Peyer's patch (tissue), 4 donors: ENCODE results near the gene A1CF. TPM values are rescaled to one million over a fixed set of nuclear protein-coding genes. Genes with fewer than 3 reads are reported as not detected.
A peak's percentile ranks its signal among the peaks of the same experiment; 100 is the strongest.

ENCODE experiments used
- DNase-seq, 3 donors: peaks; one replicate each; pipeline ENCODE4 v3.0.0-alpha.2; 2017 to 2019
- H3K27ac ChIP-seq, 4 donors: fragments of 200-600 bp; sonication (generic); one replicate each; pipeline ENCODE4 v1.5.1; 2016 to 2019
- H3K27me3 ChIP-seq, 2 donors: fragments of 200-600 bp; sonication (generic); one replicate each; pipeline ENCODE4 v1.5.1; 2019
- H3K36me3 ChIP-seq, 3 donors: fragments of 200-600 bp; sonication (generic); one replicate each; pipeline ENCODE4 v1.5.1; 2016 to 2019
- H3K4me1 ChIP-seq, 4 donors: fragments of 200-600 bp; sonication (generic); one replicate each; pipeline ENCODE4 v1.5.1; 2016 to 2019
- H3K4me3 ChIP-seq, 4 donors: fragments of 200-600 bp; sonication (generic); 1 replicate in 3 of 4; 2 replicates in 1 of 4; pipeline ENCODE4 v1.5.1; 2016 to 2019; ENCODE audit warnings: mild to moderate bottlenecking in 1 of 4
- H3K9me3 ChIP-seq, 4 donors: fragments of 200-600 bp; sonication (generic); one replicate each; pipeline ENCODE4 v1.5.1; 2016 to 2019; ENCODE audit warnings: mild to moderate bottlenecking in 1 of 4
- POLR2A ChIP-seq, 2 donors: fragments of 450-650 bp; IDR thresholded peaks; one replicate each; pipeline ENCODE4 v1.5.1; 2017; ENCODE audit warnings: antibody characterized with exemption in 2 of 2, mild to moderate bottlenecking in 2 of 2, moderate library complexity in 2 of 2
- total RNA-seq, 4 donors: library from RNA; depleted of rRNA; stranded (reverse); fragments of >200 nt; gene quantifications; one replicate each; pipeline ENCODE4 v1.1.0, GENCODE V29; 2016
- TF ChIP-seq, protein P1 (sequence below), 6 experiments: fragments of 450-650 bp in 4 of 6; fragments of 200-600 bp in 2 of 6; sonication (generic) in 1 of 6; IDR thresholded peaks; one replicate each; pipeline ENCODE4 v1.5.1; 2017 to 2019; ENCODE audit warnings: antibody characterized with exemption in 6 of 6, mild to moderate bottlenecking in 3 of 6, moderate library complexity in 1 of 6

A1CF gene
- total RNA-seq, 4 donors from 2014 or later = 22.3 to 133 (median 113) TPM

DNA sequence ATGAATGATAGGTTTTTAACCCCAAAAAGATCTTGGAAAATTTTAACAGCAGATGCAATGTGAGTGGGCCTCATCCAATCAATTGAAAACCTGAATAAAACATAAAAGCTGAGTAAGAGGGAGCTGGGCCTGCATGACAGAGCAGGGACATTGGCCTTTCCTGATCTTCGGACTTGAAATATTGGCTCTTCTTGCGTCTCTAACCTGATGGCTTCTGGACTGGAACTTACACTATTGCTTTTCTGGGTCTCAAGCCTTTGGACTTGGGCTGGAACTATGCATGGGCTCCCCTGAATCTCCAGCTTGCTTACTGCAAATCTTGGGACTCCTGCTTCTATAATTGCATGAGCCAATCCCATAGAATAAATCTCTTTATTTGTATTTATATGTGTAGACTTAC, 9.0 kb downstream of the A1CF start:
- H3K36me3 ChIP-seq = no peaks in the 10 kb centered on the region
- H3K27ac ChIP-seq = no peak overlapping the region
- no peak for TF ChIP-seq POLR2A (IDR thresholded peaks at IDR 0.05)
- TF ChIP-seq, protein P1, sequence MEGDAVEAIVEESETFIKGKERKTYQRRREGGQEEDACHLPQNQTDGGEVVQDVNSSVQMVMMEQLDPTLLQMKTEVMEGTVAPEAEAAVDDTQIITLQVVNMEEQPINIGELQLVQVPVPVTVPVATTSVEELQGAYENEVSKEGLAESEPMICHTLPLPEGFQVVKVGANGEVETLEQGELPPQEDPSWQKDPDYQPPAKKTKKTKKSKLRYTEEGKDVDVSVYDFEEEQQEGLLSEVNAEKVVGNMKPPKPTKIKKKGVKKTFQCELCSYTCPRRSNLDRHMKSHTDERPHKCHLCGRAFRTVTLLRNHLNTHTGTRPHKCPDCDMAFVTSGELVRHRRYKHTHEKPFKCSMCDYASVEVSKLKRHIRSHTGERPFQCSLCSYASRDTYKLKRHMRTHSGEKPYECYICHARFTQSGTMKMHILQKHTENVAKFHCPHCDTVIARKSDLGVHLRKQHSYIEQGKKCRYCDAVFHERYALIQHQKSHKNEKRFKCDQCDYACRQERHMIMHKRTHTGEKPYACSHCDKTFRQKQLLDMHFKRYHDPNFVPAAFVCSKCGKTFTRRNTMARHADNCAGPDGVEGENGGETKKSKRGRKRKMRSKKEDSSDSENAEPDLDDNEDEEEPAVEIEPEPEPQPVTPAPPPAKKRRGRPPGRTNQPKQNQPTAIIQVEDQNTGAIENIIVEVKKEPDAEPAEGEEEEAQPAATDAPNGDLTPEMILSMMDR (IDR thresholded peaks at IDR 0.05) = no peak
- H3K4me3 ChIP-seq = no peak overlapping the region
- H3K9me3 ChIP-seq = no peaks in the 10 kb centered on the region
- no peaks in the 10 kb centered on the region for H3K4me1 ChIP-seq
- no peak for DNase-seq
- H3K27me3 ChIP-seq = no peaks in the 10 kb centered on the region

DNA sequence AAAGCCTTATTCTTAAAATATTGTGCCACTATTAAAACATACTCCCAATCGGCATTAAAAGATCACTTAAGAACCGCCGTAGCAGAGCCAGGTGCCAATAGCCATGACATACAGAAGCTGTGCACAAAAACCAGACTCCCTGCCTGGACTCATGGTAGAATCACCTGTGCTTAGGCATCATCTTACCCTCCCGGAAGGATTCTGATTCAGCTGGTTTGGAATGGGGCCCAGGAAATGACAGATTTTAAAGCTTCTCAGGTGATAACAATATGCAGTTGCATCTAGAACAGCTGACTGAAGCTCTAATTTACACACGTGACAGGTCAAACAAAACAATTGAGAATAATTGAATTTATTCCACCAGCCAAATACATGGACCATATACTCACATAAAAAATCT, 10.7 kb downstream of the A1CF start:
- Histone ChIP-seq H3K27ac (no peak overlapping the region), H3K4me1 (no peaks in the 10 kb centered on the region), H3K4me3 (no peak overlapping the region), H3K36me3 (no peaks in the 10 kb centered on the region), H3K9me3 (no peaks in the 10 kb centered on the region), H3K27me3 (no peaks in the 10 kb centered on the region)
- TF ChIP-seq, protein P1 (IDR thresholded peaks at IDR 0.05) = no peak
- no peak for TF ChIP-seq POLR2A (IDR thresholded peaks at IDR 0.05)
- DNase-seq = peak in 1 of 3 donors; percentile 54

GRCh38 chr10:50866317-50866716, 19.1 kb downstream of the A1CF start:
- Histone ChIP-seq H3K4me1 (no peaks in the 10 kb centered on the region), H3K27ac (no peak overlapping the region), H3K27me3 (no peaks in the 10 kb centered on the region), H3K36me3 (no peaks in the 10 kb centered on the region), H3K9me3 (no peaks in the 10 kb centered on the region), H3K4me3 (no peak overlapping the region)
- DNase-seq = no peak
- TF ChIP-seq, protein P1 (IDR thresholded peaks at IDR 0.05) = no peak
- TF ChIP-seq POLR2A (IDR thresholded peaks at IDR 0.05) = no peak

GRCh38 chr10:50862719-50863118, 22.7 kb downstream of the A1CF start:
- TF ChIP-seq, protein P1 (IDR thresholded peaks at IDR 0.05) = no peak
- no peak for TF ChIP-seq POLR2A (IDR thresholded peaks at IDR 0.05)

GRCh38 chr10:50861370-50861769, 24.1 kb downstream of the A1CF start:
- H3K36me3 ChIP-seq = peaks cover 0 to 6% (median 0%) of the 10 kb centered on the region in 3 donors
- H3K27ac ChIP-seq = no peak overlapping the region
- H3K4me1 ChIP-seq = no peaks in the 10 kb centered on the region
- no peaks in the 10 kb centered on the region for H3K9me3 ChIP-seq
- H3K4me3 ChIP-seq = no peak overlapping the region
- DNase-seq = no peak
- H3K27me3 ChIP-seq = no peaks in the 10 kb centered on the region
- no peak for TF ChIP-seq POLR2A (IDR thresholded peaks at IDR 0.05)
- TF ChIP-seq, protein P1 (IDR thresholded peaks at IDR 0.05) = no peak

More at GRCh38 chr10:50862719-50863118, 22.7 kb downstream of the A1CF start:
- Histone ChIP-seq H3K27me3 (no peaks in the 10 kb centered on the region), H3K27ac (no peak overlapping the region), H3K9me3 (no peaks in the 10 kb centered on the region), H3K4me1 (no peaks in the 10 kb centered on the region), H3K36me3 (peaks cover 0 to 6% (median 0%) of the 10 kb centered on the region in 3 donors), H3K4me3 (no peak overlapping the region)
- no peak for DNase-seq

DNA sequence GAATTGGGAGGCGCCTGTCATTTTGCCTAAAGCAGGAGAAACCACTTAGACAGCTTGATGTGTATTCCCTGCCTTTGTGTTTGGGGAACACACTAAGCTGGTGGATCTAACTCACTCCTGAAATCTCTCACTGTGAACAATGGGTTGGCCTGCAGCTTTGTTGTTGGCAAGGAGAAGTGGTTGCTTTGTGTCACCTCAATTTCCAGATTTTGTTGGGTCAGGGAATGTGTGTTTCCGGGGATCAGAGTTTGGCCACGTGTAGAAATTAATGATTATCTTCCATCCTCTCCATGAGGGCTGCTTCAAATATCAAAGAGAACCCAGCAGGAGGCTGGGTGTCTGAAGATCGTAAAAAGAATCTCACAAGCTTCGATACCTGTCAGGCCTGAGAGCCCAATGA, 27.8 kb downstream of the A1CF start:
- Histone ChIP-seq H3K4me3 (no peak overlapping the region), H3K27me3 (no peaks in the 10 kb centered on the region), H3K9me3 (no peaks in the 10 kb centered on the region), H3K4me1 (no peaks in the 10 kb centered on the region), H3K36me3 (peaks cover 0 to 6% (median 0%) of the 10 kb centered on the region in 3 donors), H3K27ac (no peak overlapping the region)
- DNase-seq = no peak
- TF ChIP-seq, protein P1 (IDR thresholded peaks at IDR 0.05) = no peak
- TF ChIP-seq POLR2A (IDR thresholded peaks at IDR 0.05) = no peak
